Measurements from ENCODE around the gene SLC38A4. TPM values are rescaled to one million over a fixed set of nuclear protein-coding genes. Genes with fewer than 3 reads are reported as not detected.

Gene SLC38A4
- total and polyA plus RNA-seq, 2 of the 8 experiments (the other 6 are each of a cell fraction or from before 2014, with no cell fraction given), result 6.7 to 15.4 TPM

GRCh38 chr12:46803517-46803916 is 22.3 kb downstream of the SLC38A4 start:
- Histone ChIP-seq H3K79me1 (ENCODE audit: low read depth, low read length) (no peaks in the 10 kb centered on the region), H4K91ac (replicated peaks; ENCODE audit: insufficient read length, low read length) (no peak overlapping the region), H2BK5ac (ENCODE audit: low read depth, low read length) (no peak overlapping the region), H3K23me2 (ENCODE audit: low read depth, low read length) (no peaks in the 10 kb centered on the region), H3K27ac (ENCODE audit: low read depth, low read length) (no peak overlapping the region), H3K79me2 (ENCODE audit: control insufficient read depth in 1 of 2, insufficient read depth in 2 of 2, low read length in 2 of 2) (no peaks in the 10 kb centered on the region), H3K9me3 (ENCODE audit: insufficient read depth in 2 of 2, low read depth in 1 of 2, low read length in 1 of 2) (no peaks in the 10 kb centered on the region), H3K4me2 (ENCODE audit: insufficient read depth in 1 of 2, low read depth in 2 of 2, low read length in 2 of 2) (no peak overlapping the region), H3K4me1 (replicated peaks in 1 of 4; ENCODE audit: control insufficient read depth in 3 of 4, insufficient read depth in 4 of 4, low read length in 3 of 4) (no peaks in the 10 kb centered on the region), H3K56ac (replicated peaks; ENCODE audit: insufficient read length, low read depth, low read length) (no peak overlapping the region), H3K18ac (ENCODE audit: extremely low read depth, low read length) (no peak overlapping the region), H3K27me3 (replicated peaks in 1 of 4; ENCODE audit: control insufficient read depth in 3 of 4, extremely low read depth in 1 of 4, insufficient read depth in 3 of 4, low read length in 3 of 4) (no peaks in the 10 kb centered on the region), H4K20me1 (replicated peaks in 1 of 2; ENCODE audit: control insufficient read depth in 1 of 2, insufficient read depth in 2 of 2, low read length in 2 of 2) (no peaks in the 10 kb centered on the region), H2BK15ac (ENCODE audit: low read length) (no peak overlapping the region), H4K8ac (ENCODE audit: extremely low read depth, insufficient read depth, low read length) (no peak overlapping the region), H3K4ac (replicated peaks; ENCODE audit: insufficient read length, low read depth, low read length) (no peak overlapping the region), H2AK5ac (ENCODE audit: low read depth, low read length) (no peak overlapping the region), H3K14ac (ENCODE audit: insufficient read length) (no peak overlapping the region), H3K9ac (replicated peaks in 1 of 4; ENCODE audit: extremely low read depth in 1 of 4, low read depth in 3 of 4, low read length in 3 of 4) (no peak overlapping the region), H3K36me3 (ENCODE audit: control insufficient read depth in 2 of 4, insufficient read depth in 4 of 4, low read length in 3 of 4) (no peaks in the 10 kb centered on the region), H3K23ac (ENCODE audit: insufficient read length) (no peak overlapping the region), H2BK120ac (replicated peaks; ENCODE audit: low read depth, low read length) (no peak overlapping the region), H2BK20ac (ENCODE audit: low read length) (no peak overlapping the region), H2AFZ (ENCODE audit: low read length) (no peak overlapping the region), H3K4me3 (ENCODE audit: extremely low read depth in 1 of 4, insufficient read depth in 2 of 4, low read depth in 3 of 4, low read length in 4 of 4) (no peak overlapping the region), H4K5ac (ENCODE audit: insufficient read length, low read depth, low read length) (no peak overlapping the region), H2BK12ac (ENCODE audit: low read depth, low read length) (no peak overlapping the region)
- DNase-seq (ENCODE audit: low read depth in 1 of 2, low spot score in 2 of 2) (no peak), FAIRE-seq (no peak)
- ChIA-PET POLR2A (ENCODE audit: partially characterized antibody) (no interaction called here), CTCF (ENCODE audit: partially characterized antibody) (interaction anchor here (0.6 kb wide), 1 partner anchor 272 kb away, joined by 7 read pairs; no protein-coding TSS in a partner anchor)
- WGBS, 2 experiments (ENCODE audit: extremely low coverage in 1 of 2, insufficient coverage in 1 of 2, insufficient read length in 1 of 2, insufficient replicate concordance in 2 of 2, low coverage in 1 of 2, low lambda C conversion rate in 2 of 2, missing lambda C conversion rate in 1 of 2), result 91% methylated on average over 3 of the region's 3 CpGs; no CpG with 5 or more reads in 1 of the 2 experiments
- TF ChIP-seq BACH1 (IDR thresholded peaks at IDR 0.05; ENCODE audit: low read length) (no peak), GABPA (IDR thresholded peaks at IDR 0.05; ENCODE audit: borderline replicate concordance, insufficient read depth, low read length) (no peak), TAF7 (optimal IDR thresholded peaks at IDR 0.05; ENCODE audit: borderline replicate concordance, low read depth, low read length) (no peak), KDM4A (IDR thresholded peaks at IDR 0.05; ENCODE audit: low read depth, low read length, severe bottlenecking) (no peak), KDM1A (IDR thresholded peaks at IDR 0.05; ENCODE audit: borderline replicate concordance, low read length) (no peak), SRF (IDR thresholded peaks at IDR 0.05; ENCODE audit: low read depth, low read length) (no peak), JUN (IDR thresholded peaks at IDR 0.05; ENCODE audit: low read depth, low read length) (no peak), CTBP2 (IDR thresholded peaks at IDR 0.05; ENCODE audit: borderline replicate concordance, insufficient read depth, insufficient read length, low read length) (no peak), SUZ12 (IDR thresholded peaks at IDR 0.05; ENCODE audit: low read length) (no peak), SIRT6 (IDR thresholded peaks at IDR 0.05; ENCODE audit: low read length) (no peak), GTF2F1 (IDR thresholded peaks at IDR 0.05; ENCODE audit: borderline replicate concordance, low read depth, low read length) (no peak), PHF8 (conservative IDR thresholded peaks at IDR 0.05; ENCODE audit: low read depth, low read length) (no peak)
- TF ChIP-seq, protein P1, sequence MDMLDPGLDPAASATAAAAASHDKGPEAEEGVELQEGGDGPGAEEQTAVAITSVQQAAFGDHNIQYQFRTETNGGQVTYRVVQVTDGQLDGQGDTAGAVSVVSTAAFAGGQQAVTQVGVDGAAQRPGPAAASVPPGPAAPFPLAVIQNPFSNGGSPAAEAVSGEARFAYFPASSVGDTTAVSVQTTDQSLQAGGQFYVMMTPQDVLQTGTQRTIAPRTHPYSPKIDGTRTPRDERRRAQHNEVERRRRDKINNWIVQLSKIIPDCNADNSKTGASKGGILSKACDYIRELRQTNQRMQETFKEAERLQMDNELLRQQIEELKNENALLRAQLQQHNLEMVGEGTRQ (IDR thresholded peaks at IDR 0.05; ENCODE audit: low read length), result no peak
